Spinal cord (tissue), 10 donors: Measurements from ENCODE around the gene DNAJC22. TPM values are rescaled to one million over a fixed set of nuclear protein-coding genes. Genes with fewer than 3 reads are reported as not detected.
A peak's percentile ranks its signal among the peaks of the same experiment; 100 is the strongest.
"Not testable (repeated sequence)": the region's sequence is repeated elsewhere in the genome, so short reads cannot be mapped to it uniquely, and the experiment has no call there.

Source experiments
- DNase-seq, 6 donors: peaks; one replicate each; pipeline versions ENCODE4 v3.0.0 to v3.0.0-alpha.2; 2013 to 2015; ENCODE audit warnings: low spot score in 6 of 6, low read depth in 4 of 6
- H3K27ac ChIP-seq: one replicate; pipeline ENCODE4 v1.5.1; 2013; ENCODE audit warnings: low read depth, low read length, control low read depth
- H3K27me3 ChIP-seq: one replicate; pipeline ENCODE4 v1.6.1; 2013; ENCODE audit warnings: low read length; ENCODE audit not compliant: control insufficient read depth, insufficient read depth
- H3K36me3 ChIP-seq: one replicate; pipeline ENCODE4 v1.6.1; 2013; ENCODE audit warnings: low read length; ENCODE audit not compliant: control insufficient read depth, insufficient read depth
- H3K4me1 ChIP-seq: one replicate; pipeline ENCODE4 v1.6.1; 2013; ENCODE audit warnings: low read length; ENCODE audit not compliant: control insufficient read depth, insufficient read depth
- H3K4me3 ChIP-seq: one replicate; pipeline ENCODE4 v1.5.1; 2013; ENCODE audit warnings: low read depth, low read length, control low read depth
- H3K9me3 ChIP-seq: one replicate; pipeline ENCODE4 v1.6.1; 2013; ENCODE audit warnings: low read length; ENCODE audit not compliant: control insufficient read depth, insufficient read depth
- WGBS: methylation state at CpG from one replicate; pipeline ENCODE4 v1.1.5; 2013; ENCODE audit warnings: missing lambda C conversion rate; ENCODE audit not compliant: insufficient coverage; 5-methylcytosine and 5-hydroxymethylcytosine counted together
- polyA plus RNA-seq, 2 donors: library from polyadenylated mRNA; unstranded; fragments of 120-200 nt; gene quantifications; one replicate each; pipeline ENCODE4 v1.2.1, GENCODE V29; 2013; ENCODE audit not compliant: insufficient read length in 2 of 2
- total RNA-seq, 2 donors: library from RNA; depleted of rRNA in 1 of 2; stranded (reverse); fragments of 120-200 nt in 1 of 2; fragments of >200 nt in 1 of 2; gene quantifications; one replicate each; pipeline versions ENCODE4 v1.2.3 to v1.2.4, GENCODE V29; 2013 to 2014
- donor health status: healthy.

DNAJC22 gene
- total and polyA plus RNA-seq, 4 donors, result 2.2 to 2.8 (median 2.3) TPM

- 100% methylated on average over 1 of the region's 10 CpGs for WGBS
Measured at GRCh38 chr12:49317118-49317517, 29.6 kb upstream of the DNAJC22 start.

GRCh38 chr12:49320411-49321103 is 26.1 kb upstream of the DNAJC22 start:
- not testable (repeated sequence) for H3K27ac ChIP-seq, H3K4me3 ChIP-seq, H3K27me3 ChIP-seq, DNase-seq, H3K9me3 ChIP-seq, H3K36me3 ChIP-seq
- 92% methylated on average over 6 of the region's 9 CpGs for WGBS
- peaks cover 18% of the 10 kb centered on the region for H3K4me1 ChIP-seq

More at GRCh38 chr12:49317118-49317517, 29.6 kb upstream of the DNAJC22 start:
- H3K36me3 ChIP-seq, H3K9me3 ChIP-seq, DNase-seq, H3K4me3 ChIP-seq, H3K27me3 ChIP-seq, H3K4me1 ChIP-seq, H3K27ac ChIP-seq: not testable (repeated sequence)

- Histone ChIP-seq H3K9me3 (no peaks in the 10 kb centered on the region), H3K4me1 (peaks cover 18% of the 10 kb centered on the region), H3K36me3 (no peaks in the 10 kb centered on the region), H3K4me3 (peak overlapping the region; percentile 67), H3K27ac (no peak overlapping the region), H3K27me3 (no peaks in the 10 kb centered on the region)
- WGBS, result 47% methylated on average over 8 of the region's 12 CpGs
- peak in 1 of 6 donors; percentile 6 for DNase-seq
Measured at GRCh38 chr12:49322367-49322707, 24.4 kb upstream of the DNAJC22 start.

GRCh38 chr12:49322708-49323523 is 23.8 kb upstream of the DNAJC22 start, which contains the start of gene TROAP:
TSS of gene TROAP (plus strand) at chr12:49323255. CDS start at chr12:49323609, 354 bp downstream.
- Histone ChIP-seq H3K27me3 (no peaks in the 10 kb centered on the region), H3K36me3 (no peaks in the 10 kb centered on the region), H3K4me3 (peak within 1 kb of the TSS; percentile 67), H3K9me3 (no peaks in the 10 kb centered on the region), H3K27ac (no peak within 1 kb of the TSS), H3K4me1 (peaks cover 18% of the 10 kb centered on the region)
- under 1% methylated on average over 65 of the region's 65 CpGs for WGBS
- DNase-seq, result peak; percentile 94 to 100 (median 98)

DNA sequence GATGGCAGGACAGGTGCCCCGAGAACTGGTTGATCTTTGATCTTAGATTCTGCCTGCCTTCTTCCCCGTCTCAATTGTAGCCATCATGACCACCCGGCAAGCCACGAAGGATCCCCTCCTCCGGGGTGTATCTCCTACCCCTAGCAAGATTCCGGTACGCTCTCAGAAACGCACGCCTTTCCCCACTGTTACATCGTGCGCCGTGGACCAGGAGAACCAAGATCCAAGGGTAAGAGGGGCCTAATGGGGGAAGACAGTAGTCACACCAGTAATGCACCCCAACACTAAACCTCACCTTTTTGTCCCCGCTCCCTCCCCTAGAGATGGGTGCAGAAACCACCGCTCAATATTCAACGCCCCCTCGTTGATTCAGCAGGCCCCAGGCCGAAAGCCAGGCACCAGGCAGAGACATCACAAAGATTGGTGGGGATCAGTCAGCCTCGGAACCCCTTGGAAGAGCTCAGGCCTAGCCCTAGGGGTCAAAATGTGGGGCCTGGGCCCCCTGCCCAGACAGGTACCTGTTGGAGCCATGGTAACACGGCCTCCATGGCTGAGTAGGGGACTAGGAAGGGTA is 23.1 kb upstream of the DNAJC22 start:
- 13% methylated on average over 9 of the region's 19 CpGs for WGBS
- Histone ChIP-seq H3K4me1 (peaks cover 18% of the 10 kb centered on the region), H3K9me3 (no peaks in the 10 kb centered on the region), H3K4me3 (peak overlapping the region; percentile 67), H3K36me3 (no peaks in the 10 kb centered on the region), H3K27ac (no peak overlapping the region), H3K27me3 (no peaks in the 10 kb centered on the region)
- DNase-seq, result no peak

- no peaks in the 10 kb centered on the region for H3K9me3 ChIP-seq
- H3K4me1 ChIP-seq, result peaks cover 18% of the 10 kb centered on the region
- no peak overlapping the region for H3K4me3 ChIP-seq
- H3K27ac ChIP-seq, result no peak overlapping the region
- no peaks in the 10 kb centered on the region for H3K27me3 ChIP-seq
- peaks cover 6% of the 10 kb centered on the region for H3K36me3 ChIP-seq
- WGBS, result 93% methylated on average over 6 of the region's 6 CpGs
- DNase-seq, result no peak
Measured at GRCh38 chr12:49325606-49326005, 21.1 kb upstream of the DNAJC22 start.

DNA sequence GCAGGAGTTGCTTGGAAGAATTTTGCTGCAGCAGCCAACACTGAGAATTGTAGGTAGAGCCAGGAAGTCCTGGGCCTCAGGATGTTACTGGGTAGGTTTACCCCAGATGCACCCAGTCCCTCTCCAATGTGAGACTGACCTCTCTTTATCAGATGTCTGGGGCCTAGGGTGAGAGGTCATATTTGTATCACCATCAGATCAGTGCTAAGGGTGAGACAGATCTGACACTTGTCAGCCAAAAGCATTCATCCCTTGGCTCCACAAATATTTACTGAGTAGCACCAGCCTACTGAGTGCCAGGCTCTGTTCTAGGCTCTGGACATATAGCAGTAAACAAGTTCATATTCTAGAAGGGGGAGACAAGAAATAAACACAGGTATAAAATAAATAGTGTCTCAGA is 19.3 kb upstream of the DNAJC22 start:
- H3K27ac ChIP-seq, result no peak overlapping the region
- DNase-seq, result no peak
- peaks cover 11% of the 10 kb centered on the region for H3K27me3 ChIP-seq
- H3K4me3 ChIP-seq, result no peak overlapping the region
- H3K9me3 ChIP-seq, result no peaks in the 10 kb centered on the region
- H3K36me3 ChIP-seq, result peaks cover 8% of the 10 kb centered on the region
- peaks cover 30% of the 10 kb centered on the region for H3K4me1 ChIP-seq

GRCh38 chr12:49327887-49328286 is 18.8 kb upstream of the DNAJC22 start:
- Histone ChIP-seq H3K27me3 (peaks cover 16% of the 10 kb centered on the region), H3K9me3 (no peaks in the 10 kb centered on the region), H3K4me3 (no peak overlapping the region), H3K27ac (no peak overlapping the region), H3K36me3 (peaks cover 8% of the 10 kb centered on the region), H3K4me1 (peaks cover 33% of the 10 kb centered on the region)
- WGBS, result 100% methylated on average over 2 of the region's 2 CpGs
- no peak for DNase-seq

- peaks cover 11% of the 10 kb centered on the region for H3K36me3 ChIP-seq
- no peak overlapping the region for H3K27ac ChIP-seq
- WGBS, result 96% methylated on average over 8 of the region's 12 CpGs
- H3K9me3 ChIP-seq, result no peaks in the 10 kb centered on the region
- H3K27me3 ChIP-seq, result peaks cover 26% of the 10 kb centered on the region
- peaks cover 28% of the 10 kb centered on the region for H3K4me1 ChIP-seq
- DNase-seq, result no peak
- no peak overlapping the region for H3K4me3 ChIP-seq
Measured at GRCh38 chr12:49328816-49329215, 17.9 kb upstream of the DNAJC22 start.
